GM23338 (cell line): ENCODE measurements around the gene FARS2. TPM values are rescaled to one million over a fixed set of nuclear protein-coding genes. Genes with fewer than 3 reads are reported as not detected.

Experiments
- ATAC-seq: fragments of 200-7000 bp; cut with Tn5 transposase; 3 replicates; pipeline ENCODE4 v1.9.1; 2020
- DNase-seq: peaks from one replicate; pipeline ENCODE4 v3.0.0-alpha.2; 2015; ENCODE audit warnings: low spot score
- H2AFZ ChIP-seq: fragments of 200-600 bp; sonication (generic); 2 replicates; pipeline ENCODE4 v1.8.0; 2016; ENCODE audit warnings: antibody characterized with exemption, mild to moderate bottlenecking, moderate library complexity
- H3F3A ChIP-seq: fragments of 200-600 bp; sonication (generic); replicated peaks from 2 replicates; pipeline ENCODE4 v1.8.0; 2017; ENCODE audit warnings: antibody characterized with exemption, mixed run types, low read depth
- H3K27ac ChIP-seq: fragments of 200-600 bp; sonication (generic); 2 replicates; pipeline ENCODE4 v1.6.1; 2016; ENCODE audit warnings: low read depth
- H3K27me3 ChIP-seq: fragments of 200-600 bp; sonication (generic); 2 replicates; pipeline ENCODE4 v1.8.0; 2016; ENCODE audit warnings: mild to moderate bottlenecking, mixed run types, moderate library complexity; ENCODE audit not compliant: insufficient read depth
- H3K36me3 ChIP-seq: fragments of 200-600 bp; sonication (generic); 2 replicates; pipeline ENCODE4 v1.8.0; 2016; ENCODE audit warnings: mild to moderate bottlenecking; ENCODE audit not compliant: insufficient read depth
- H3K4me1 ChIP-seq: fragments of 200-600 bp; sonication (generic); 2 replicates; pipeline ENCODE4 v1.8.0; 2016; ENCODE audit warnings: mild to moderate bottlenecking, moderate library complexity; ENCODE audit not compliant: insufficient read depth
- H3K4me2 ChIP-seq: fragments of 200-600 bp; sonication (generic); 2 replicates; pipeline ENCODE4 v1.7.1; 2017; ENCODE audit warnings: mixed run types
- H3K4me3 ChIP-seq: fragments of 200-600 bp; sonication (generic); 2 replicates; pipeline ENCODE4 v1.6.1; 2016; ENCODE audit warnings: mixed run types
- H3K79me2 ChIP-seq: fragments of 200-600 bp; sonication (generic); replicated peaks from 2 replicates; pipeline ENCODE4 v1.8.0; 2017; ENCODE audit warnings: mild to moderate bottlenecking; ENCODE audit not compliant: insufficient read depth
- H3K9me2 ChIP-seq: fragments of 200-600 bp; sonication (generic); 2 replicates; pipeline ENCODE4 v1.8.0; 2017; ENCODE audit not compliant: insufficient read depth
- H4K20me1 ChIP-seq: fragments of 200-600 bp; sonication (generic); replicated peaks from 2 replicates; pipeline ENCODE4 v1.8.0; 2017; ENCODE audit warnings: mild to moderate bottlenecking; ENCODE audit not compliant: insufficient read depth
- H3K27ac Mint-ChIP-seq: 2 replicates; pipeline ENCODE4 v1.8.0; 2020; ENCODE audit warnings: inconsistent platforms, mild to moderate bottlenecking, moderate library complexity, mixed read lengths
- H3K27me3 Mint-ChIP-seq: 3 replicates; pipeline ENCODE4 v1.8.0; 2022; ENCODE audit warnings: low read depth, mild to moderate bottlenecking, moderate library complexity, mixed read lengths, inconsistent platforms; ENCODE audit not compliant: insufficient read depth, poor library complexity
- H3K36me3 Mint-ChIP-seq: 3 replicates; pipeline ENCODE4 v1.8.0; 2021; ENCODE audit warnings: low read depth, mild to moderate bottlenecking, inconsistent platforms, moderate library complexity, mixed read lengths
- H3K4me1 Mint-ChIP-seq: 3 replicates; pipeline ENCODE4 v1.8.0; 2020; ENCODE audit warnings: mild to moderate bottlenecking, inconsistent platforms, mixed read lengths
- H3K4me3 Mint-ChIP-seq: 3 replicates; pipeline ENCODE4 v1.8.0; 2021; ENCODE audit warnings: moderate library complexity, mild to moderate bottlenecking, inconsistent platforms, mixed read lengths
- H3K9me3 Mint-ChIP-seq: 3 replicates; pipeline ENCODE4 v1.8.0; 2020; ENCODE audit warnings: moderate library complexity, mild to moderate bottlenecking, inconsistent platforms, mixed read lengths
- CREB1 ChIP-seq: fragments of 250-450 bp; sonication (Bioruptor Pico); IDR thresholded peaks from 2 replicates; pipeline ENCODE4 v1.5.0; 2020; ENCODE audit warnings: low read depth, mild to moderate bottlenecking, moderate library complexity
- EZH2phosphoT487 ChIP-seq: fragments of 200-600 bp; sonication (generic); IDR thresholded peaks from one replicate; pipeline ENCODE4 v1.8.1; 2018; ENCODE audit warnings: antibody characterized with exemption; ENCODE audit not compliant: unreplicated experiment
- JUNB ChIP-seq: IDR thresholded peaks from one replicate; pipeline ENCODE4 v1.6.1; 2016; ENCODE audit warnings: antibody characterized with exemption; ENCODE audit not compliant: unreplicated experiment
- NANOG ChIP-seq: IDR thresholded peaks from 2 replicates; pipeline ENCODE4 v1.6.1; 2016; ENCODE audit warnings: antibody characterized with exemption, borderline replicate concordance
- STAT1 ChIP-seq: IDR thresholded peaks from one replicate; pipeline ENCODE4 v1.6.1; 2016; ENCODE audit warnings: antibody characterized with exemption; ENCODE audit not compliant: unreplicated experiment
- ZNF114 ChIP-seq: fragments of 250-450 bp; sonication (Bioruptor Pico); IDR thresholded peaks from 2 replicates; pipeline ENCODE4 v1.5.0; 2020; ENCODE audit warnings: mild to moderate bottlenecking, moderate library complexity
- polyA plus RNA-seq: library from polyadenylated mRNA; unstranded; fragments of >200 nt; fragmentation: Nextera tagmentation; extraction: Ambion mirVana; gene quantifications from 2 replicates; pipeline ENCODE4 v1.2.1, GENCODE V29; 2016
- total RNA-seq: library from RNA; depleted of rRNA; stranded (reverse); fragments of >200 nt; shearing (Covaris generic); gene quantifications from 2 replicates; pipeline ENCODE4 v1.2.3, GENCODE V29; 2014
- TF ChIP-seq, protein P1 (sequence below), 2 experiments: fragments of 200-600 bp in 1 of 2; sonication (generic) in 1 of 2; conservative IDR thresholded peaks; 2 replicates each; pipeline versions ENCODE4 v1.5.1 to v1.6.1; 2016 to 2017; ENCODE audit warnings: antibody characterized with exemption in 2 of 2, low read depth in 2 of 2, mild to moderate bottlenecking in 2 of 2, moderate library complexity in 1 of 2
- TF ChIP-seq, protein P2 (sequence below): IDR thresholded peaks from one replicate; pipeline ENCODE4 v1.6.1; 2018; ENCODE audit warnings: antibody characterized with exemption; ENCODE audit not compliant: unreplicated experiment

The FARS2 gene
- total and polyA plus RNA-seq, 2 experiments from 2014 or later: 7.6 to 19.0 TPM

DNA sequence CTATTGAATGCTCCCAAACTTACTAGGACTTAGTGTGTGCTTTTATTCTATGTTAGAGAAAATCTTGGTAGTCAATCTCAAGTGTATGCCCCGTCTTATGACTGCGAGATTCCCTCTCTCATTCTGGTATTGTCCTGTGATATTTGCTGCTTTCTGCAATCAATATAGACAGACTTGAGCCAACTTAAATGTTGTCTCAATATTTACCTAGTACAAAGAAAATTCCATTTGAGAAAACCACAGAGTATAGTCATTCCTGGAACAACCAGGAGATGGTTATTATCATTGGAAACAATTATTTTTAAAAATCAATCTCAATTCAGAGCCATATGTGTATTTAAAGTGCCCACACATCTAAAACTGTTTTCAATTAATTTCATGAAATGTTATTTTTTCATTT lies 415.4 kb downstream of the FARS2 start:
- Histone ChIP-seq H3K4me2 (no peak overlapping the region), H3K27me3 (no peaks in the 10 kb centered on the region), H3K36me3 (no peaks in the 10 kb centered on the region), H3K27ac (no peak overlapping the region), H3K4me3 (no peak overlapping the region), H3F3A (no peaks in the 10 kb centered on the region), H3K9me2 (no peaks in the 10 kb centered on the region), H2AFZ (no peak overlapping the region), H3K79me2 (no peaks in the 10 kb centered on the region), H3K4me1 (peaks cover 21% of the 10 kb centered on the region), H4K20me1 (no peaks in the 10 kb centered on the region)
- no peaks in the 10 kb centered on the region for H3K36me3 Mint-ChIP-seq
- H3K9me3 Mint-ChIP-seq: no peaks in the 10 kb centered on the region
- no peak for ATAC-seq
- H3K4me1 Mint-ChIP-seq: peaks cover 39% of the 10 kb centered on the region
- H3K27ac Mint-ChIP-seq: no peak overlapping the region
- TF ChIP-seq, protein P1, sequence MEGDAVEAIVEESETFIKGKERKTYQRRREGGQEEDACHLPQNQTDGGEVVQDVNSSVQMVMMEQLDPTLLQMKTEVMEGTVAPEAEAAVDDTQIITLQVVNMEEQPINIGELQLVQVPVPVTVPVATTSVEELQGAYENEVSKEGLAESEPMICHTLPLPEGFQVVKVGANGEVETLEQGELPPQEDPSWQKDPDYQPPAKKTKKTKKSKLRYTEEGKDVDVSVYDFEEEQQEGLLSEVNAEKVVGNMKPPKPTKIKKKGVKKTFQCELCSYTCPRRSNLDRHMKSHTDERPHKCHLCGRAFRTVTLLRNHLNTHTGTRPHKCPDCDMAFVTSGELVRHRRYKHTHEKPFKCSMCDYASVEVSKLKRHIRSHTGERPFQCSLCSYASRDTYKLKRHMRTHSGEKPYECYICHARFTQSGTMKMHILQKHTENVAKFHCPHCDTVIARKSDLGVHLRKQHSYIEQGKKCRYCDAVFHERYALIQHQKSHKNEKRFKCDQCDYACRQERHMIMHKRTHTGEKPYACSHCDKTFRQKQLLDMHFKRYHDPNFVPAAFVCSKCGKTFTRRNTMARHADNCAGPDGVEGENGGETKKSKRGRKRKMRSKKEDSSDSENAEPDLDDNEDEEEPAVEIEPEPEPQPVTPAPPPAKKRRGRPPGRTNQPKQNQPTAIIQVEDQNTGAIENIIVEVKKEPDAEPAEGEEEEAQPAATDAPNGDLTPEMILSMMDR (conservative IDR thresholded peaks at IDR 0.05; ENCODE audit: low read depth in 2 of 2): no peak
- TF ChIP-seq STAT1: no peak
- TF ChIP-seq, protein P2, sequence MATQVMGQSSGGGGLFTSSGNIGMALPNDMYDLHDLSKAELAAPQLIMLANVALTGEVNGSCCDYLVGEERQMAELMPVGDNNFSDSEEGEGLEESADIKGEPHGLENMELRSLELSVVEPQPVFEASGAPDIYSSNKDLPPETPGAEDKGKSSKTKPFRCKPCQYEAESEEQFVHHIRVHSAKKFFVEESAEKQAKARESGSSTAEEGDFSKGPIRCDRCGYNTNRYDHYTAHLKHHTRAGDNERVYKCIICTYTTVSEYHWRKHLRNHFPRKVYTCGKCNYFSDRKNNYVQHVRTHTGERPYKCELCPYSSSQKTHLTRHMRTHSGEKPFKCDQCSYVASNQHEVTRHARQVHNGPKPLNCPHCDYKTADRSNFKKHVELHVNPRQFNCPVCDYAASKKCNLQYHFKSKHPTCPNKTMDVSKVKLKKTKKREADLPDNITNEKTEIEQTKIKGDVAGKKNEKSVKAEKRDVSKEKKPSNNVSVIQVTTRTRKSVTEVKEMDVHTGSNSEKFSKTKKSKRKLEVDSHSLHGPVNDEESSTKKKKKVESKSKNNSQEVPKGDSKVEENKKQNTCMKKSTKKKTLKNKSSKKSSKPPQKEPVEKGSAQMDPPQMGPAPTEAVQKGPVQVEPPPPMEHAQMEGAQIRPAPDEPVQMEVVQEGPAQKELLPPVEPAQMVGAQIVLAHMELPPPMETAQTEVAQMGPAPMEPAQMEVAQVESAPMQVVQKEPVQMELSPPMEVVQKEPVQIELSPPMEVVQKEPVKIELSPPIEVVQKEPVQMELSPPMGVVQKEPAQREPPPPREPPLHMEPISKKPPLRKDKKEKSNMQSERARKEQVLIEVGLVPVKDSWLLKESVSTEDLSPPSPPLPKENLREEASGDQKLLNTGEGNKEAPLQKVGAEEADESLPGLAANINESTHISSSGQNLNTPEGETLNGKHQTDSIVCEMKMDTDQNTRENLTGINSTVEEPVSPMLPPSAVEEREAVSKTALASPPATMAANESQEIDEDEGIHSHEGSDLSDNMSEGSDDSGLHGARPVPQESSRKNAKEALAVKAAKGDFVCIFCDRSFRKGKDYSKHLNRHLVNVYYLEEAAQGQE: no peak
- no peak for TF ChIP-seq EZH2phosphoT487
- no peak for TF ChIP-seq JUNB
- no peak for TF ChIP-seq ZNF114 (CRISPR knock-in tag)
- TF ChIP-seq CREB1 (CRISPR knock-in tag): no peak
- TF ChIP-seq NANOG: no peak
- no peak for DNase-seq
- peaks cover 5% of the 10 kb centered on the region for H3K27me3 Mint-ChIP-seq
- H3K4me3 Mint-ChIP-seq: no peak overlapping the region

DNA sequence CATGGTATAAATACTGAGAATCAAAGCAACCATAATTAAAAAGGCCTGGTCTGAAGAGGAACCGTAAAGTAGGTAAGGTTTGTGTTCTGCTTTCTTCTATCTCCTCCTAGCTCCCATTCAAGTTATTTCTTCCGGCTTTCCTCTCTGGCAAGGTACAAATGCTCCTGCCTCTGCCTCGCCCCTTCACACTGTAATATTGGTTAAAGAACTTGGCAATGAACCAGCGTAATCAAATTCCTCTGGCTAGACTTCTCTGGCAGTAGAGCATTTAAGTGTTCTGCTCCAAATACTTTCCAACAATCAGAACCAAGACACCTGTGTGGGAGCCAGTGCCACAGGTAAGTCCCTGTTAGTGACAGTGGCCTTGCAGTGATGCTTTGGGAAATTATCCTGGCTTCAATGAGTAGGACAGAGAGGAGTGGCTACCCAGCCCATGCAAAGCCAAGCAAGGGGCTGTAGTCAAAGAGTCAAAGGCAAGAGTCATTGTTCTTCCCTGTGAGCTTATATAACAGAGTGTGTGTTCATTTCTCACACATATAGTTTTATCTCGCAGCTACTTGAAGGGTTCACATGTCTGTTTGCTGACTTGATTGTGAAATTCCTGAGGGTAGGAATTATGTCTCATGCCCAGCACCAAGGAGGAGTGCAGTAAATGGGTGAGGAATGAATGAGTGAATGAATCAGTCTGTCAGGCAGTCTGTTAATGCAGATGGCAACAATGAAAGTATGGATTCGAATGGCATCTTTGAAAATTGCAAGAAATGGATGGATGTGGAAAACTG lies 416.1 kb downstream of the FARS2 start:
- H3K27ac Mint-ChIP-seq: no peak overlapping the region; the same call in 1 of the 2 replicates
- ATAC-seq: no peak

More for the DNA sequence above, 416.1 kb downstream of the FARS2 start:
- peaks cover 14% of the 10 kb centered on the region for H3K4me1 ChIP-seq
- H3K4me3 Mint-ChIP-seq: no peak overlapping the region
- peaks cover 2% of the 10 kb centered on the region for H3K27me3 Mint-ChIP-seq
- H4K20me1 ChIP-seq: no peaks in the 10 kb centered on the region
- TF ChIP-seq EZH2phosphoT487: no peak
- peaks cover 34% of the 10 kb centered on the region for H3K4me1 Mint-ChIP-seq
- H3K4me2 ChIP-seq: no peak overlapping the region
- no peaks in the 10 kb centered on the region for H3K9me3 Mint-ChIP-seq
- no peaks in the 10 kb centered on the region for H3K9me2 ChIP-seq
- H3K27me3 ChIP-seq: no peaks in the 10 kb centered on the region
- DNase-seq: no peak
- H3K4me3 ChIP-seq: no peak overlapping the region
- no peaks in the 10 kb centered on the region for H3K36me3 Mint-ChIP-seq
- H3K36me3 ChIP-seq: no peaks in the 10 kb centered on the region
- no peaks in the 10 kb centered on the region for H3F3A ChIP-seq
- H2AFZ ChIP-seq: no peak overlapping the region
- no peaks in the 10 kb centered on the region for H3K79me2 ChIP-seq
- H3K27ac ChIP-seq: no peak overlapping the region
